Measurements from ENCODE around the gene ANXA6.

The ANXA6 gene

GRCh38 chr5:151153300-151153699 lies 4.3 kb downstream of the ANXA6 start (continued):
- no peak for TF ChIP-seq POU6F1 (CRISPR knock-in tag; IDR thresholded peaks at IDR 0.05; ENCODE audit: borderline replicate concordance, low read depth)
- no peak for TF ChIP-seq TOX (CRISPR knock-in tag; IDR thresholded peaks at IDR 0.05; ENCODE audit: borderline replicate concordance)
- TF ChIP-seq ZNF8 (CRISPR knock-in tag; IDR thresholded peaks at IDR 0.05), result no peak
- no peak for TF ChIP-seq PPARA (CRISPR knock-in tag; IDR thresholded peaks at IDR 0.05; ENCODE audit: borderline replicate concordance)
- TF ChIP-seq CREB5 (CRISPR knock-in tag; IDR thresholded peaks at IDR 0.05; ENCODE audit: low read depth), result no peak

- ATAC-seq, result no peak
- TF ChIP-seq TCF4 (CRISPR knock-in tag; IDR thresholded peaks at IDR 0.05; ENCODE audit: borderline replicate concordance), result no peak
These were observed 5.8 kb downstream of the ANXA6 start for GRCh38 chr5:151151793-151152192.

GRCh38 chr5:151151263-151151660 lies 6.3 kb downstream of the ANXA6 start:
- TF ChIP-seq TSHZ2 (CRISPR knock-in tag; IDR thresholded peaks at IDR 0.05) (no peak), ZNF8 (CRISPR knock-in tag; IDR thresholded peaks at IDR 0.05) (no peak)
- ATAC-seq, result no peak

- TF ChIP-seq ESRRG (CRISPR knock-in tag; IDR thresholded peaks at IDR 0.05) (no peak), PATZ1 (CRISPR knock-in tag; IDR thresholded peaks at IDR 0.05; ENCODE audit: borderline replicate concordance) (no peak), POU6F1 (CRISPR knock-in tag; IDR thresholded peaks at IDR 0.05; ENCODE audit: borderline replicate concordance, low read depth) (no peak), ZC3H10 (CRISPR knock-in tag; IDR thresholded peaks at IDR 0.05) (no peak), CSDC2 (CRISPR knock-in tag; IDR thresholded peaks at IDR 0.05) (no peak), SNAI2 (CRISPR knock-in tag; IDR thresholded peaks at IDR 0.05) (no peak), RARB (CRISPR knock-in tag; IDR thresholded peaks at IDR 0.05) (no peak), TCF4 (CRISPR knock-in tag; IDR thresholded peaks at IDR 0.05; ENCODE audit: borderline replicate concordance) (no peak), TOX (CRISPR knock-in tag; IDR thresholded peaks at IDR 0.05; ENCODE audit: borderline replicate concordance) (no peak), ZFP30 (CRISPR knock-in tag; IDR thresholded peaks at IDR 0.05) (no peak)
These were observed 6.9 kb downstream of the ANXA6 start for GRCh38 chr5:151150471-151151262.

GRCh38 chr5:151148583-151148982 lies 9.0 kb downstream of the ANXA6 start:
- no peak for ATAC-seq
- TF ChIP-seq TSHZ2 (CRISPR knock-in tag; IDR thresholded peaks at IDR 0.05), result no peak
- TF ChIP-seq PATZ1 (CRISPR knock-in tag; IDR thresholded peaks at IDR 0.05; ENCODE audit: borderline replicate concordance), result no peak
- TF ChIP-seq BACH2 (CRISPR knock-in tag; IDR thresholded peaks at IDR 0.05; ENCODE audit: borderline replicate concordance), result no peak
- TF ChIP-seq ZNF70 (CRISPR knock-in tag; IDR thresholded peaks at IDR 0.05), result no peak
- no peak for TF ChIP-seq ZNF8 (CRISPR knock-in tag; IDR thresholded peaks at IDR 0.05)
- no peak for TF ChIP-seq SNAI2 (CRISPR knock-in tag; IDR thresholded peaks at IDR 0.05)
- no peak for TF ChIP-seq RARB (CRISPR knock-in tag; IDR thresholded peaks at IDR 0.05)
- TF ChIP-seq ZNF565 (CRISPR knock-in tag; conservative IDR thresholded peaks at IDR 0.05; ENCODE audit: low read depth), result no peak
- TF ChIP-seq PPARA (CRISPR knock-in tag; IDR thresholded peaks at IDR 0.05; ENCODE audit: borderline replicate concordance), result no peak
- no peak for TF ChIP-seq ESRRG (CRISPR knock-in tag; IDR thresholded peaks at IDR 0.05)
- TF ChIP-seq ARNTL (CRISPR knock-in tag; IDR thresholded peaks at IDR 0.05; ENCODE audit: borderline replicate concordance, low read depth), result no peak

More at GRCh38 chr5:151150471-151151262, 6.9 kb downstream of the ANXA6 start:
- peak; percentile 76 for ATAC-seq

All from SK-N-SH treated with all-trans-retinoic acid at 6 μM for 48 hours (cell line).